GM18861 (cell line): ENCODE measurements around the gene SMPX.

Source experiments
- ATAC-seq: cut with Tn5 transposase; IDR thresholded peaks from one replicate; pipeline ENCODE4 v1.9.1; 2021; ENCODE audit not compliant: unreplicated experiment

SMPX gene

DNA sequence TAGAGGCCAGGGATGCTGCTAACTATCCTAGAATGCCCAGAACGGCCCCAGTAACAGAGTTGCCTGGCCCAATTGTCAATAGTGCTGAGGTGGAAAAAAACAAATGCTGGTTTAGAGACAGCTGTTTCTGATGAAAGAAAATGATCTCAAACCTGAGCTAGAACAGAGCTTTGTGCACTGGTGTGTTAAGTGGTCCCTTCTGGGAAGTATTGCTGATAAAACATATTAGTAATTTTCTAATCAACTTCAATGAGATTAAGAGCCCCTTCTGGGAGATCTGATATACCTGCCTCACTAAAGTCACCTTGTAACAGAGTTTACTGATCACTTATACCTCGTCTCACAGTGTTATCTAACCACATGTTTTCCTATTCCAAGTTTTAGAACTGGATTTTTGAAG, 42.1 kb downstream of the SMPX start:
- no peak for ATAC-seq

DNA sequence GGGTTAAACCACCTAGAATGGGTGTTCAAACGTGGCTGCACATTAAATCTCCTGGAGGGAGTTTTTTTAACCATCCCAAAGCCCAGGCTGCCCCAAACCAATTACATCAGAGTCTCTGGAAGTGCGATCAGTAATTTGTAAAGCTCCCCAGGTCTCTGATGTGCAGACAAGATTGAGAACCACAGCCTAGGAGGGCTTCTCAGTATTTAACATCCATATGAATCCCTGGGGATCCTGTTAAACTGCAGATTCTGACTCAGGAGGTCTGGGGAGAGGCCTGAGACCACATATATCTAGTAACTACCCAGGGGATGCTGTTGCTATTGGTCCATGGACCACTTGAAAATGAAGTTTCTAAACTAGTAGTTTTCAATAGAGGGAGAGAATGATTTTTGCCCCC, 42.6 kb downstream of the SMPX start:
- no peak for ATAC-seq

DNA sequence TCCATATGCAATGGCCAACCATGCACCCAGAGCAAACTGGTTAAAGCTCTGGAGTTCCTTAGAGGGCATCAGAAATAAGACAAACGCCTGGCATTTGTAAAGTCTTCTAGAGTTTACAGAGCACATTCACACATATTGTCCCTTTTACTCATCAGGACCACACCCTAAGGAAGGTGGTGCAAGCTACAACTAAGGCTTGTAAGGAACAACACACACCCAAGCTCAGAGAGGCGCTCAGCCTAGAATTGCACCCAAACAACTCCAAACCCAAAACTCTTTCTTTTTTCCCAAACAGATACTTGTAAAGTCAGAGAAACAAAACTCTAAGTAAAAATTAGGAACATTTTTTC, 46.1 kb downstream of the SMPX start:
- ATAC-seq: no peak

DNA sequence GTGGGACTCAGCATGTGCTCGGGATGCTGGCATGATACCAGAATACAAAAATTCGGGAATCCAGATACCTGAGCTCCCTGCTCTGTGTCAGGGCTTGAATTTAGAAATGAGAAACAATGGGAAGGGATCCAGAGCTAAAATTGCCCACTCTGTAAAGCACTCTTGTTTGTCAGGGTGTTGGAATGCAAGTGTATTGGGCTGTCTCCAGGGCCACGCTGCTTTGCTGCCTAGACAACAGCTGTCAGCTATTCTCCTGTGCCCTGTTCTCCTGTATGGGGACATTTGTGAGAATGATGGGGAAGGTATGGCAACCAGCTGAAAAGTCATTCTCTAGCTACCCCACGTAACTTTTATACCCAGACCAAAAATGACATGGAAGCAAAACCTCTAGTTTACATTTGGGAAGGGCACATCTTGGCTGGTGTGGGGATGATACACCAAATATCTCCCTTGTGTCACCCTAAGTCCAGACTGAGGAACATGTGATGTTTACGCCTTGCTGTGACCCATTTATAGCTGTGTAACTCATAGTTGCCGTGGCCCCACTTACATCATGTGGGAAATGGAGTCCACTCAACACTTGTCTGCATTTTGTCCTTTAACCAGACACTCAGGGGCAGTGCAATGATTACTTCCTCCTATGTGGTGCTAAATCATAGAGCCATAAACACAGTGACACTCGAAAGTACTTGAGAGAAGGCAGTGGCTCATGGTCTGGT, 46.6 kb downstream of the SMPX start:
- ATAC-seq: no peak

DNA sequence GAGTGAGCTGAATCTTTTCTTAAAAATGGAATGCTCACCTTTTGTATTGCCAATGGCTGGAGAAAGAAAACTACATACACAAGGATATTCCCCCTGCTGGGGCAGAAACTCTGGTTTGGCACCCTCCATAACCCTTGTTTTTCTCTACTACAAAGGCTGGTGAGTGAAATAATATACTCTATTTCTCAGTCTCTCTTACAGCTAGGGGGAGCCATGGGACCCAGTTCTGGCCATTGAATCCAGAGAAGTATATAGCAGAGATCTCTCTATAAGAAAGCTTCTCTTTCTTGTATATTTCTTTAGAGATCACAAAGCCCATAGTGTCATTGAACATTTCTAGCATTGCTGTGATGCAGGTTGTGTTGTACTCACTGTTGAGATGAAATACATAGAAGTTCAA, 49.8 kb downstream of the SMPX start:
- no peak for ATAC-seq

DNA sequence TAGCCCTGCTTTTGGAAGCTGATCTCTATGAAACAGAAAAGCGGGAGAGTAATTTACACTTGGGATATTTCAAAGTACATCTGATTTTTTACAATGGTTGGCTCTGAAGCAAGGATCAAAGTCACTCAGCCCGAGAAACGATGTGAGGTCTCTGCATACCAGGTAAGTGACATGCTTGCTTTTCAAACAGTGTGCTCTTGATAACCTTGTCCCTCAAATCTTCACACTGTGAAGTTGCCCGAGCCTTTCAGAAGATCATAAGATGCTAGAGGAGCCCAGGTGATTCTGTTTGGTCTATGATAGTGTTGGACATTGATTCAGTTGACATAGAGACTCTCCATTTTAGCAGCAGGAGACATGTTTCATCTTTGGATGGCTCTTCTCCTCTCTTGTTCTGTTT, 52.7 kb downstream of the SMPX start:
- no peak for ATAC-seq

DNA sequence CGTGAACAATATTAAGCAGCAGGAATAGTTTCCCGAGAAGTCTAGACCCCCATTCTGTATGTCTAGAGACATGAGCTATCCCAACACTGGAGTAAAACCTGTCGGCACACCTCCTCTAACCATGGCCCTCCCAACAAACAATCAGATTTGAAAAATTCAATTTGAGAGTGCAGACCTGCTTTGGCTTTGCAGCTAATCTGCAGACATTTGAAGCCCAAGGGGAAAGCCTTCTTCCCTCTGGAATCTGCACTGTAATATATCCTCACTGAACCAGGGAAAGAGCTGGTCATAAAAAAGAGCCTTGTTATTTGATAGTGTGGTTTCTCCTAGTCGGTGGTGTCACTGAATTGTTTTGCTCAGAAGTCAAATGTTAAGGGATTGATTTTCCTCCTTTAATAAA, 55.2 kb downstream of the SMPX start:
- ATAC-seq: no peak

DNA sequence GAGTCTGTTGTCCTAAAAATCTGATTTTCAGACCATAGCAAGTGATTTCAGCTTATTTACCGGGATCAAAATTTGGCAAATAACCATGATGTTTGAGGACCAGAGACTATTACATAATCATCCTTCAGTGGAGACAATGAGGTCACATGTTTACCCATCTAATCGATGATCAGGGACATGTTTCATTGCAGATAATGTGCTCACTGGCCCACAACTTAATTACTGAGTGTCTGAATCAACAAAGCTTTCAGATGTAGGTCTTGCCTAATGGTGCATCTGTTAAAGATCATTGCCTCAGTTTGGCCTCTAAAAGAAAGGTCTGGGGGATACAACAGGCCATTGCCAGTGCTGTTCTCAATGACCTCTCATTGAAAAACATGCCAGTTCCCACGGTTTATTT, 56.9 kb downstream of the SMPX start:
- ATAC-seq: no peak

DNA sequence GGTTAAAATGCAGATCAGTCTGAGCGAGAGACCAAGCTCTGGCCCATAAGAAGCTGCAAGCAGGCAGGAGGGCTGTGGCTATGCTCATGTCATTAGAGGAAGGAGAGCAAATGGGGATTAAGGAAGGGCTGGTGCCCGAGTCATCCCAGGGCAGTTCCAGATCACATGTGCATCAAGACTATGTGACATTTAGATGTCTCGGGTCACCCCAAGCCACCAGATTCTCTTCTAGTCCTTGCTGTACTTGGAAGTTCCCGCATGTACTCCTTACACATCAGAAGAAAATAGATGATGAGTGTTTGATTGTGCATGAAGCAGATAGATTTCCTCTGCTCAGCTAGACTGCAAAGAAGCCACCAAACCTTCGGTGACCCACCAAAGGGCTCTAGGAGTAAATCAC, 57.6 kb downstream of the SMPX start:
- no peak for ATAC-seq

DNA sequence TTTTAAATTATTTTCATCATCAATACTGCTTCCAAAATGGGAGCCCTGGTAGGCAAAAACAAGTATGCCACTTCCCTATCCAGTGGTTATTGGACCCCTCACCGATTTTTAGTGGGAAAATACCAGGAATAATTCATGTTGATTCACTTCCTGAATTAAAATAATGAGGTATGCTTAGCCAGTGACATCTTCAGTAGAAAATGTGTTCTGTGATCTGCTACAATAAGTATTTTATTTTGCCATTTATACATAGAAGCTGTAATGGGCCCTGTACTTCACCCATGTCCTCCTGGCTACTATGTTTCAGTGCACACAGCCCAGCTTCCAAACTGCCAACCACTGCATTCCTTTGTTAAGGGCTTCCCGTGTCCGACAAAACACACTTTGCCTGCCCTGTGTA, 58.8 kb downstream of the SMPX start:
- ATAC-seq: no peak

DNA sequence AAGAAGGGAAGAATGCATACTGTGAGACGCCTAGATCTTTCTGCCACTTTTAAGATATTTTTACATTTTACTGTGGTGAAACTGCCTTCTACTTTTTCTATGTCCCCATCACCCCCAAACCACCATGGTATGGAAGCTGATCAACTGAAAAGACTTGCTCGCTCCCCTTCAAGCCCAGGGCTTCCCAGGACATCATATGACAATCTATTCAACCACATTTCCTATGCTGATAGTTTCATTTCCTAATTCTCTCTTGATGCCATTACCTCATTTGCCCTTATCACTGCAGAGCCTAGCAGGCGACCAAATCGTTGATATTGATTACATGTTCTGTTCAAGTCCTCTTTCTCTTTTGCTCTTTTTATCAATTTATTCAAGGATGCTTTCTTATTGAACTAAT, 59.6 kb downstream of the SMPX start:
- no peak for ATAC-seq

DNA sequence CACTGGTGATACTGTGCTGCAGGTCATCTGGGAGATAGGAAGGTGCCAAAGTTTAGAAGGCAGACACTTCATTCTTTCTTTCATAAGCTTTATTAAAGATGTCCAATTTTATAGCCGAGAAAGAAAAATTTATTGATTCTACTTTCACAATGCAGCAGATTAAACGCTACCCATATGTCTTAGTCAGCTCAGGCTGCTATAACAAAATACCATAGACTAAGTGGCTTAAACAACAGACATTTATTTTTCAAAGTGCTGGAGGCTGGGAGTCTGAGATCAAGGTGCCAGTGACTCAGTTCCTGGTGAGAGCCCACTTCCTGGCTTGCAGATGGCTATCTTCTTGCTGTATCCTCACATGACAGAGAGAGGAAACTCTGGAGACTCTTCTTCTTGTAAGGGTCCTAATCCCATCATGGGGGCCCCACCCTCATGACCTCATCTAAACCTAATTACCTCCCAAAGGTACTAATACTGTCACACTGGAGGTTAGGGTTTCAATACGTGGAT, 66.4 kb downstream of the SMPX start:
- no peak for ATAC-seq

DNA sequence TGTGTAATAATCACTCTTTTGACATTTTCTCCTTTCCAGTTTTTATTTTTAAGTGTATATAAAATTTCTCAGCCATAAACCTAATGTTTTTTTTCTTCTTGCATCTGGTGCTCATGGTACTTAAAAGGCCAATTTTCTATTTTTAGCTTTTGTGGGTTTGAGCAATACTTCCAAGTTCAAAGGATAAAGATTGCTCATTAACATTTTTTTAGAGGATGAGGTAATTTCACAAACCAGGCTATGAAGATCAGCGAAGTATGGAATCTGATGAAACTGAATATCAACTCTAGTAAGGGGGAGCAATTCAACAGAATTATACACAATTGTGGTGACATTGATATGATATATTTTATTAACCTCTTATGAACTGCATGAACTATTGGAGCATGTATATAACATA, 74.0 kb downstream of the SMPX start:
- no peak for ATAC-seq

DNA sequence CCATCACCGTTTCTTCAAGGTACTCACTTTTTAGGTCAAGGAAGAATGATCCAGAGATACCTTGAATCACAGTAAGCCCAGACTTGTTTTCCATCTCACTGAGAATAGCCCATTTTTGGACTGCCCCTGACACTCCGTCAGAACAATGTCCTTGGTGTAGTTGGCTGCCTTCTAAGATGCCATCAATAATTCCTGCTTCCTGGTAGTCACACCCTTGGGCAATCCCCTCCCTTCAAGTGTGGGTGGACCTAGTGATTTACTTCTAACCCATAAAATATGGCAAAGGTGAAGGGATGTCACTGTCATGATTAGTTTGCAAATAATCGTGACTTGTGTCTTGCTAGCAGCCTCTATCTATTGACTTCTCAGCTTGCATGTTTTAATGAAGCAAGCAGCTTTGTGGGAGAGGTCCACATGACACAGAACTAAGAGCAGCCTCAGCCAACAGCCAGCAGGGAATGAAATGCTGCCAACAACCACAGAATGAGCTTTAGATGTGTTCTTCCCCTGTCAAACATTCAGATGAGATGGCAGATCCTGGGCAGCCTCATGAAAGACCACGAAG, 79.8 kb downstream of the SMPX start:
- ATAC-seq: no peak

DNA sequence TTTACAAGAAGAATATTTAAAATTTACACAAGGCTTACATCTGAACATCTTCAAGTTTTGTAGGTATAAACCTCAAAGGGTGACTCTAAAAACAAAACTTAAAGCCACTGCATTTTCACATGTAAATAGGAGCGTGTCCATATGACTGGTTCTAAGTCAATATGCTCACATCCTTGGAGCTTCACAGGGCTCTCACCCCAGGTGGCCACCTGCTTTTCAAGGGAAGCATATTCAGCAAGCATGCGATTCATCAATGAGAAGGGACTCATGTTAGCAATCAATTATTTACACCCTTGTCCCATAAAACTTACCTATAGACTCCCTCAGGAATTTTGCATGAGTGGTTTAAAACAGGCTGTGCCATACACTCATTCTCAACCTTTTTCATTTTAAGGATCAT, 82.0 kb downstream of the SMPX start:
- ATAC-seq: no peak

DNA sequence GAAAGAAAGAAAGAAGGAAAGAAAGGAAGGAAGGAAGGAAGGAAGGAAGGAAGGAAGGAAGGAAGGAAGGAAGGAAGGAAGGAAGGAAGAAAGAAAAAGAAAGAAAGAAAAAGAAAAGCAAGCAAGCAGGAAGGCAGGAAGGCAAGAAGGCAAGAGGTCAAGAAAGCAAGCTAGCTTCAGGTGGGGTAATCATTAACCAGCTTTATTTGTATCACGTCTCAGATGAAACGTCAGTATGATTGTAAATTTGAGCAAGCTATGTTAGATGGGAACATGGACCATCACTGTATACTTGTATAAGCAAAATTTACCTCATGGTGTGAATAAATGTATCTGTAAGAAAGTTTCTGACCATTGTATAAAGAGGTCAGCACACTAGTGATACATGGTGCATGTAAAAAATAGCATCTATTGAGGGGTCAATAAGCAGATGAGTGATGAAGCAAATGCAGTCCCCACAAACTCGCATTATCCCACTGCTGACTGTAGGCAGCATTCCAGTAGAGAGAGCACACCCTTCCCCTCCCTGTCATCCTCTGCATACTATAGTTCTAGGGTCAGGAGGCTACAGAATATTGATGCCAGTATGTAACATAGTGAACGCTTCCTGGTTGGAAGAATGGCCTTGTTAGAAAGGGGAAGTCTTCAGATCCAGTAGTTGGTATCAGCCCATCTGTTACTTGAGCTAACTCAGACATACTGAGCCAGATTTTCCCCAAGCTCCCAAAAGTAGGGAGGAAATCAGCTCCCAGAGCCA, 83.3 kb downstream of the SMPX start:
- ATAC-seq: no peak

DNA sequence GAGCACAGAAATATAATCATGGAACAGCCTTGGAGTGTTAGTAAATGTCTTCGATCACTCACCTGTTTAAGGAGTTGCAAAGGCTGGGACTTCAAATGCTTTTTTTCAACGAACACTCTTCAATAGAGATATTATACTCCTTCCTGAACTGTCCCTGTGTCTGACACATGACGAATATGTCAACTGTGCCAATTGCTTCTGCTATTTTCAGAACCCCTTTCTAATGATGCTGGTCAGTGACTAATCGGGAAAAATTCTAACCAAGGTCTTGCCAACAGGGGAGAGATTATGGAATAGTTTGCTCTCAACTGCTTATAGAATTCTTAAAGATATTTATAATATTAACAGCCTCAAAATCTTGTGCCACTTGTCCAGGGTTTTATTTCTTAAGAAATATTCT, 91.2 kb downstream of the SMPX start:
- no peak for ATAC-seq

DNA sequence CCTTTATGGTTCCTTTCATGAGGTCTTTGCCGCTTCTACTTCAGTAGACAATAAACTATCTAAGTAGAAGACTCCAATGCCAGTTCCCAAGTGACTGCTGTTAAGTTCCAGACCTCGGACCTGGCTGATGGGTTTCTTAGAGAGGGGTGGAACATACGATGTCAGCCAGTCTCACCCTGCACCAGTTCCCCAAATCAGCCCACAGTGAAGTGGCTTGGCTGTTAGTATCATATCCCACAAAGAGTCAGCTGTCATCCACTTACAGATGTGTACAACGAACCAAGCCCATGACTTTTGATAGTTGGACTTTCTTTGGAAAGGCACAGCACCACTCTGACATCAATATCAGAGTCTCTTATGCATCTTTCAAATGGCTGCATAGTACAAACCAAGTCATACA, 91.7 kb downstream of the SMPX start:
- no peak for ATAC-seq

DNA sequence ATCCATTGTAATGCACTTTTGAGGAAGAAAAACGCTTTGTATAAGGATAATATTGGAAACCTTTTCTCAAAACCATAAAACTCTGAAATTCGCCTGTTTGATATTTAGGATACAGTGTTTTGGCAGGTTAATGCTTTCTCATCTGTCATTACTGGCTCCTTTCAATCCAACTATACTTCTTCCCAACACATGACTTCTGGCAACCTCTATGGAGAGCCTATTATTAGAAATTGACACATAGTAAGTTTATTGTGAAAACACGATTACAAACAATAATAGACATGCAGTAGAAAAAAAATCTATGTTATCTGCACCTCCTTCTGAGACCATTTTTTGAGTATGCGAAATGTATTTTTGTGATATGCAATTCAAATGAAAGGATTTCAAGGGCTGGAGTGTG, 95.2 kb downstream of the SMPX start:
- no peak for ATAC-seq

DNA sequence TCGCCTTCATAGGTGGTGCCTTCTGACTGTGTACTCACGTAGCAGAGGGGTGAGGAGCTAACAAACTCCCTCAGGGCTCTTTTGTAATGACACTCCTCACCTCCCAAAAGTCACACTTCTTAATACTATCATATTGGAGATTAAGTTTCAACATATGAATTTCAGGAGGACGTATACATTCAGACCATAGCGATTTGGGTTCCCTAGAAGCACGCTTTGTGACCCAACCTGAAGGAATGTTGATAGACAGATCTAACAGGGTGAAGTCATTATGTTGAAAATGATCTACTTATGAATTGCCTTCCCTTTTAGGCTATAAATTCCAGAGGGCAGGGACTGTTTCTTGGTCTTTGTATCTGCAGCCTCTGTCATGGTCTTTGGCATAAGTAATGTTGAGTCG, 96.6 kb downstream of the SMPX start:
- ATAC-seq: no peak

DNA sequence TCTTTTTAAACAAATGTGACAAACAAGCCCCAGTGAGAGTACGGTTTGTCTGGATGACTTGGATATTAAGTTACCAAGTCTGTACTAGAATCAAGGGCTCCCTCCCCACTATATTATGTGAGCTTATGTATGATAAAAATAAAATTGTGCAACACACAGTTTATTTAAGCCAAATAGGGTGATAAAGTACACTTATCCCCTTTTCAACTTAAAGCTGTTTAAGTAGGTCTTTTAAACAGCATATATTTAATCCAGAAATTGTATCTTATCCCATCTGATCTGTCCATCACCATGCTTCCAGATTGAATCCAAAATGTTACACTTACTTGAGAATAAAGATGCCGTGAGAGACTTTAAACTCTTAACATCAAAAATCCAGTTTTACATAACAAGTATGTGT, 97.8 kb downstream of the SMPX start:
- no peak for ATAC-seq

DNA sequence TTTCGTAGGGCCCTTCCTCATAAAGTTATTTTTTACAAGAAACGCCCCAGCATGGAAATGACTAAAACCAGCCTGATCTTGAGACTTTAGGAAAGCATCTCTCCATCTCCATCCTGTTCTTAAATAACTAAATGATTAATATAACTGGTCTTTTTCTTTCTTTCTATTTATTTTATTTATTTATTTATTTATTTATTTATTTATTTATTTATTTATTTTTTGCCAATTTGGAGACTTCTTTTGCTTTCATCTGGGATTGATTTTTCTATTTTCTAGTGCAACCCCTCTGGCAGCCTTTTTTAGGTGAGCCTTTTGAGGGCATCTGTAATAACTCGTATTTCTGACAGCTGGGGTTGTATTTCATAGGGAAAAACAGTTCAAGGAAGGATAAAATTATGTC, 98.6 kb downstream of the SMPX start:
- ATAC-seq: no peak
